Naive thymus-derived CD8-positive, alpha-beta T cell (primary cell): ENCODE results near the gene LCA5. TPM values are rescaled to one million over a fixed set of nuclear protein-coding genes. Genes with fewer than 3 reads are reported as not detected.
"Not testable (repeated sequence)": the region's sequence is repeated elsewhere in the genome, so short reads cannot be mapped to it uniquely, and the experiment has no call there.

ENCODE experiments used
- ATAC-seq, 2 donors: fragments of 150-1000 bp; cut with Tn5 transposase in 1 of 2; sonication (Bioruptor Pico), chemical (Tn5 transposase) in 1 of 2; 1 replicate in 1 of 2; 2 replicates in 1 of 2; pipeline ENCODE4 v1.10.0; 2021; ENCODE audit warnings: mild to moderate bottlenecking in 2 of 2, moderate library complexity in 2 of 2
- POLR2A ChIA-PET: fragments of 350-600 bp; sonication (Branson Sonifier 250); formaldehyde crosslinking; loops from one replicate; lab custom pipeline; 2021; ENCODE audit warnings: antibody characterized with exemption; lab: Charles Lee
- DNase-seq, 10 donors: peaks; one replicate each; pipeline versions ENCODE4 v3.0.0 to v3.0.0-alpha.2; 2020 to 2022
- H3K27ac Mint-ChIP-seq, 10 donors: one replicate each; pipeline ENCODE4 v1.8.0; 2020 to 2022; ENCODE audit warnings: mild to moderate bottlenecking in 10 of 10, mixed read lengths in 10 of 10, moderate library complexity in 4 of 10, inconsistent platforms in 1 of 10
- H3K27me3 Mint-ChIP-seq, 5 donors: one replicate each; pipeline ENCODE4 v1.8.0; 2021 to 2022; ENCODE audit warnings: mixed read lengths in 5 of 5
- H3K36me3 Mint-ChIP-seq, 3 donors: one replicate each; pipeline ENCODE4 v1.8.0; 2020 to 2022; ENCODE audit warnings: mixed read lengths in 3 of 3, mild to moderate bottlenecking in 2 of 3, inconsistent platforms in 1 of 3
- H3K4me1 Mint-ChIP-seq, 4 donors: one replicate each; pipeline ENCODE4 v1.8.0; 2021 to 2022; ENCODE audit warnings: mixed read lengths in 4 of 4
- H3K4me3 Mint-ChIP-seq, 10 donors: one replicate each; pipeline ENCODE4 v1.8.0; 2020 to 2022; ENCODE audit warnings: mild to moderate bottlenecking in 10 of 10, mixed read lengths in 10 of 10, moderate library complexity in 6 of 10, inconsistent platforms in 1 of 10
- H3K9me3 Mint-ChIP-seq, 9 donors: one replicate each; pipeline ENCODE4 v1.8.0; 2020 to 2022; ENCODE audit warnings: mixed read lengths in 9 of 9, mild to moderate bottlenecking in 3 of 9, inconsistent platforms in 1 of 9, moderate library complexity in 1 of 9
- polyA plus RNA-seq, 3 donors: library from polyadenylated mRNA; unstranded; fragments of 300-500 nt; fragmentation: Illumina TruSeq; gene quantifications; one replicate each; pipeline ENCODE4 v1.2.3, GENCODE V29; 2021
- total RNA-seq, 8 experiments: library from RNA in 2 of 8; stranded (reverse) in 2 of 8; gene quantifications; one replicate each; pipeline ENCODE4 v1.2.3 and lab custom pipeline; 2021 to 2026

LCA5 gene
- total and polyA plus RNA-seq, 5 experiments from 2014 or later = 0.05 to 0.78 (median 0.32) TPM

DNA sequence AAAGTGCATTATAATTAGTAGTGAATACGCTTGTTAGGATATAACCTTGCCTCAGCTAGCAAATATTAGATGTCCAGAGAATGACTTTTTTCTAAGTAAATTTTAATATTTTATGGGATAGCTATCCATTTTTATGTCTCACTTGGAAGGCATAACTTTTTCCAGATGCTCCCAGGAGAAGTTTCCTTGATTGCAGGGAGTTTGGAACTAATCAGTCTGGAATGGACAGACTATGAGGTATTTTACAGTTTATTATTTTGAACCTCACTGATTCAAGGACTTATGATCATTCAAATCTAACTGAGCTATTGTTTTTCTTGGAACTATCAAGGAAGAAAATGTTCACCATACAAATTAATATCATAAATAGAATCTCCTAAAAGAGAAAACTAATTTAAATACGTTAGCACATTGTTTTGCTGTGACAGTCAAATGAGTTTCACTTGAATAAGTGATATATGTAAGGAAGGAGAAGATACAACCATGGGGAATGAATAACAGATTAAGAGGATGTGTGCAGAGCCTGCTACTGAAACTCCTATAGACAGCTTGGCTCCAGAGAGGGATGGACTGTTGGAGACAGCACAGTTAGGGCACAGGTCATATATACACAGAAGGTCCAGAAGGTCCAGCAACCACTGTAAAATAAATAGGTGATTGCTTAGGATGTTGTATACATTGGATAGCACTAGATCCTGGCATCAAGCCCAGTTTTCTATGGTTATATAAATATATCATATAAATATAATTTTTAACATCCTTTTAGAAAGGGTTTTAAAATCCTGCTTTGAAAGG, 20.6 kb upstream of the LCA5 start:
- Mint-ChIP-seq H3K4me1 (no peaks in the 10 kb centered on the region), H3K27me3 (peaks cover 0 to 1% (median 0%) of the 10 kb centered on the region in 5 donors), H3K9me3 (no peaks in the 10 kb centered on the region), H3K27ac (no peak overlapping the region), H3K36me3 (no peaks in the 10 kb centered on the region), H3K4me3 (no peak overlapping the region)
- ATAC-seq (no peak), DNase-seq (no peak)
- POLR2A ChIA-PET = no interaction called here

DNA sequence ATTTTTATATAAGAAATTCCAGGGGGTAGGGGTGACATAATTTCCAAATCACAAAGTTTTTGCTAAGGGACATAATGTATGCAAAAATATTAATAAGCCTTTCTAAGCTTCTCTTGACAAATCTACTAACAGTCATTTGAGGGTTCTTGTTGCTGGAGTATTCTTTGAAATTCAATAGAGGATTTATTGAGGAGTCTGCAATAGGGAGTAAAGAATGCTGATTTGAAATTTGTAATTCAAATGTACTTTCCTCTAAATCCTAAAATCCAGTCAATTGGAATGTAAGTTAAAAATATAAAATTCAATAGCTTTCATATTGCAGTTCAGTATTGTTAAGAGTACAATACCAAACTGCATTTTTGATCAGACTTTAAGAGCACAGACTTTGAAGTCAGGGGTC, 17.1 kb upstream of the LCA5 start:
- Mint-ChIP-seq H3K4me3 (no peak overlapping the region), H3K4me1 (no peaks in the 10 kb centered on the region), H3K27me3 (peaks cover 0 to 1% (median 0%) of the 10 kb centered on the region in 5 donors), H3K36me3 (no peaks in the 10 kb centered on the region), H3K9me3 (no peaks in the 10 kb centered on the region), H3K27ac (no peak overlapping the region)
- POLR2A ChIA-PET = no interaction called here
- no peak for ATAC-seq
- no peak for DNase-seq

DNA sequence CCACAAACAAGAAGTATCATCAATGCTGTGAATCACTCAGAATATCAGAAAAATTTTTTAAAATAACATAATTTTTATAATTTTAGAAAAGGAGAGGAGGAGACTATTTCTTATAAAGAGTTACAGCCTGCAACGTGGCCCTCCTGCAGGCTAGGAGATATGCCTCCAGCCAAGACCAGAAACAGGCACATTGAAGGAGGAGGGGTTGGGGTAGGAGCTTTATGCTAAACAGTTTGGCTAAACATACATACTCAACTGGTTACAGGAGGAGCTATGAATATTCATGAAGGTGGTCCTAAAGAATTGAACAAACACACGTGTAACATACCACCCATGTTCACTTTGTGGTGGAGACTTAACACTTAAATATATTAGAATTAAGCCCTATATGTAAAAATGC, 14.2 kb upstream of the LCA5 start:
- ATAC-seq = no peak
- no peaks in the 10 kb centered on the region for H3K4me1 Mint-ChIP-seq
- peak overlapping the region in 1 of 10 donors; percentile 56 for H3K27ac Mint-ChIP-seq
- no peaks in the 10 kb centered on the region for H3K9me3 Mint-ChIP-seq
- DNase-seq = no peak
- no peak overlapping the region for H3K4me3 Mint-ChIP-seq
- POLR2A ChIA-PET = no interaction called here
- peaks cover 0 to 3% (median 0%) of the 10 kb centered on the region in 5 donors for H3K27me3 Mint-ChIP-seq
- H3K36me3 Mint-ChIP-seq = no peaks in the 10 kb centered on the region

- Mint-ChIP-seq H3K27ac (no peak overlapping the region), H3K4me3 (no peak overlapping the region), H3K27me3 (peaks cover 0 to 5% (median 0%) of the 10 kb centered on the region in 5 donors), H3K4me1 (peaks cover 0 to 7% (median 1%) of the 10 kb centered on the region in 4 donors), H3K36me3 (no peaks in the 10 kb centered on the region), H3K9me3 (no peaks in the 10 kb centered on the region)
- ATAC-seq = no peak
- DNase-seq = no peak
- POLR2A ChIA-PET = no interaction called here
Measured at GRCh38 chr6:79548304-79548703, 11.1 kb upstream of the LCA5 start.

DNA sequence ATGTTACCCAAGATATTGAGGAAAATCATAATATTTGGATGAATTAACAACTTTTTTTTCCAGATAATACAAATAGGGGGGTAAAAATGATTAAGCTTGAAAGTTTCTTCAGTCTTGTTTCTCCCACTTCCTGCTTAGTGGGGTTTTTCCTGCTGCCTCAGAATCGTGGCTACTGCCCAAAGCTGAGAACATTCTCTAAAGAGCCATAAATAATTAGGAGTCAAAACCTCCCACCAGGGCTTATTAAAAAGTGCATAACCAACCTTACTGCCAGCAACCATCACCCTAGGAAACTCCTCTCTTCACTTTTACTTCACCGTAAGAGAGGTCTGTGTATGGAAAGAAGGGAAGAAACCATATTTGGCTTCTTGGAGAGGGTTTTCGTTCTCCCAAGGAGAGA, 9.0 kb upstream of the LCA5 start:
- H3K27me3 Mint-ChIP-seq = peaks cover 0 to 5% (median 0%) of the 10 kb centered on the region in 5 donors
- DNase-seq = no peak
- POLR2A ChIA-PET = no interaction called here

GRCh38 chr6:79544939-79545450, 7.8 kb upstream of the LCA5 start:
- Mint-ChIP-seq H3K4me1 (peaks cover 0 to 7% (median 1%) of the 10 kb centered on the region in 4 donors), H3K4me3 (peak overlapping the region in 1 of 10 donors; percentile 1), H3K27ac (no peak overlapping the region), H3K9me3 (no peaks in the 10 kb centered on the region), H3K36me3 (peaks cover 0 to 7% (median 3%) of the 10 kb centered on the region in 3 donors), H3K27me3 (peaks cover 0 to 5% (median 4%) of the 10 kb centered on the region in 5 donors)
- ATAC-seq (no peak), DNase-seq (no peak)
- POLR2A ChIA-PET = no interaction called here

More for the DNA sequence above, 9.0 kb upstream of the LCA5 start:
- Mint-ChIP-seq H3K27ac (no peak overlapping the region), H3K9me3 (no peaks in the 10 kb centered on the region), H3K4me1 (peaks cover 0 to 7% (median 1%) of the 10 kb centered on the region in 4 donors), H3K36me3 (peaks cover 0 to 7% (median 0%) of the 10 kb centered on the region in 3 donors), H3K4me3 (no peak overlapping the region)
- no peak for ATAC-seq

GRCh38 chr6:79544299-79544927, 7.2 kb upstream of the LCA5 start:
- H3K27me3 Mint-ChIP-seq = peaks cover 0 to 5% (median 4%) of the 10 kb centered on the region in 5 donors
- ATAC-seq (no peak), DNase-seq (no peak)
- no peak overlapping the region for H3K4me3 Mint-ChIP-seq
- no peak overlapping the region for H3K27ac Mint-ChIP-seq
- peaks cover 0 to 7% (median 1%) of the 10 kb centered on the region in 4 donors for H3K4me1 Mint-ChIP-seq
- POLR2A ChIA-PET = no interaction called here
- H3K36me3 Mint-ChIP-seq = peaks cover 0 to 7% (median 3%) of the 10 kb centered on the region in 3 donors
- H3K9me3 Mint-ChIP-seq = no peaks in the 10 kb centered on the region

DNA sequence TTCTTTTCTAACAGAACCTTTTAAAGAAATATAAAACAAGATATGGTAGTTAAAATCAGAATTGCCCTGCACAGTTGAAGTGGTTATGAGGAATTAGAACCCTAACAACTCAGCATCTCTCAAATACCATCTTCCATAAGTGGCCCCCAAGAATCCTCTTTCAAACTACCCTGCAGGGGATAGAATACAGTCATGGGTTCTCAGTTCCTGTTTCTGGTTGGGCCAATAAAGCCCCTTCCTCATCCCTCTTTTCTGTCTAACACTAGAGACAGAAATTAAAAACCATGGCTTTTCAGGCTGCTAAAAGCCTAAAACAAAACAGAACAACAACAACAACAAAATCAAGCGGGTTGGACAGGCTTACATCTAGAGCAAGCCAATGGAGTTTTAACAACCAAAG, 6.7 kb upstream of the LCA5 start:
- ATAC-seq (no peak), DNase-seq (no peak)
- Mint-ChIP-seq H3K9me3 (no peaks in the 10 kb centered on the region), H3K36me3 (peaks cover 0 to 7% (median 3%) of the 10 kb centered on the region in 3 donors), H3K4me1 (peaks cover 0 to 7% (median 1%) of the 10 kb centered on the region in 4 donors), H3K4me3 (no peak overlapping the region), H3K27ac (no peak overlapping the region), H3K27me3 (peaks cover 0 to 5% (median 4%) of the 10 kb centered on the region in 5 donors)
- POLR2A ChIA-PET = no interaction called here

DNA sequence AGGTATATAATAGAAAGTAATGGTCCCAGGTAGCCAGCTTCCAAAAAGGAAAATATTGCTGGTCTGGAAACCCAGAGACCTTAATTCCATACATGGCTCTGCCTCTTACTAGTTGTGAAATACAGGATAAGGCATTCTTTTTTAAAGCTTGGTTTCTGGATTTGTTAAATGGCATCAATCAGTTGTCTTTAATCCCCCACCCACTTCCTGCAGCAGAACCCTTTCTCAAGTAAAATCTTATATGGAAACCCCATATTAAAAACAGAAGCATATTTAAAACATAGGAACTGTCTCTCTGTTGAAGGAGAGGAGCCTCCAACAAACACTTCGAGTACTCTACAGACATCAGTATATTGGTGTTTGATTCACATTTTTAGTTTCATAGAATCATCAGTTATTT, 6.2 kb upstream of the LCA5 start:
- POLR2A ChIA-PET = no interaction called here
- Mint-ChIP-seq H3K36me3 (peaks cover 0 to 7% (median 3%) of the 10 kb centered on the region in 3 donors), H3K4me1 (peaks cover 0 to 7% (median 1%) of the 10 kb centered on the region in 4 donors), H3K9me3 (no peaks in the 10 kb centered on the region), H3K4me3 (no peak overlapping the region), H3K27ac (no peak overlapping the region), H3K27me3 (peaks cover 0 to 5% (median 4%) of the 10 kb centered on the region in 5 donors)
- ATAC-seq (no peak), DNase-seq (no peak)

- Mint-ChIP-seq H3K4me1 (no peaks in the 10 kb centered on the region), H3K27me3 (peaks cover 0 to 15% (median 2%) of the 10 kb centered on the region in 5 donors), H3K36me3 (peaks cover 0 to 7% (median 3%) of the 10 kb centered on the region in 3 donors), H3K9me3 (no peaks in the 10 kb centered on the region), H3K4me3 (no peak overlapping the region), H3K27ac (no peak overlapping the region)
- DNase-seq (no peak), ATAC-seq (no peak)
- POLR2A ChIA-PET = interaction anchor here (3.4 kb wide), 1 partner anchor 461 kb away, joined by 16 read pairs; the partner anchor contains the start of gene PHIP
Measured at GRCh38 chr6:79538106-79538971, 1.1 kb upstream of the LCA5 start.

- DNase-seq (no peak), ATAC-seq (no peak)
- Mint-ChIP-seq H3K27ac (peak overlapping the region in 1 of 10 donors; percentile 14), H3K36me3 (peaks cover 0 to 3% (median 2%) of the 10 kb centered on the region in 3 donors), H3K4me1 (no peaks in the 10 kb centered on the region), H3K9me3 (no peaks in the 10 kb centered on the region), H3K27me3 (peaks cover 0 to 15% (median under 1%) of the 10 kb centered on the region in 5 donors), H3K4me3 (no peak overlapping the region)
- POLR2A ChIA-PET = interaction anchor here (0.8 to 3.4 kb wide), 4 partner anchors 130 to 459 kb away, joined by 3 to 16 read pairs (median 4); partner anchors contain the start of gene PHIP
Measured at GRCh38 chr6:79536585-79536953, 661 bp downstream of the LCA5 start.

- DNase-seq, ATAC-seq, H3K27ac Mint-ChIP-seq: not testable (repeated sequence)
Measured at GRCh38 chr6:79529567-79529966, 7.7 kb downstream of the LCA5 start.

More at GRCh38 chr6:79529567-79529966, 7.7 kb downstream of the LCA5 start:
- H3K36me3 Mint-ChIP-seq, POLR2A ChIA-PET, H3K9me3 Mint-ChIP-seq, H3K27me3 Mint-ChIP-seq, H3K4me1 Mint-ChIP-seq, H3K4me3 Mint-ChIP-seq: not testable (repeated sequence)
